B cell (primary cell): ENCODE results near the gene DHRS12. TPM values are rescaled to one million over a fixed set of nuclear protein-coding genes. Genes with fewer than 3 reads are reported as not detected.

Experiments used
- ATAC-seq: fragments of 200-7000 bp; cut with Tn5 transposase; one replicate; pipeline ENCODE4 v1.10.0; 2021; ENCODE audit warnings: low read depth, mild to moderate bottlenecking, moderate number of reproducible peaks, moderate library complexity
- CTCF ChIA-PET: fragments of 350-600 bp; sonication (Branson Sonifier 250); formaldehyde crosslinking; loops from one replicate; lab custom pipeline; 2021; ENCODE audit warnings: antibody characterized with exemption, inconsistent platforms; lab: Charles Lee
- POLR2A ChIA-PET: fragments of 350-600 bp; sonication (Branson Sonifier 250); formaldehyde crosslinking; loops from one replicate; lab custom pipeline; 2021; ENCODE audit warnings: antibody characterized with exemption; lab: Charles Lee
- DNase-seq: peaks from one replicate; pipeline ENCODE4 v3.0.0; 2013
- H2AFZ ChIP-seq: 2 replicates; pipeline ENCODE4 v1.6.1; 2012; ENCODE audit warnings: mild to moderate bottlenecking, low read depth, low read length; ENCODE audit not compliant: insufficient read depth, poor library complexity, severe bottlenecking
- H3K27ac ChIP-seq, 2 donors: 1 replicate in 1 of 2; 2 replicates in 1 of 2; pipeline ENCODE4 v1.5.1; 2012 to 2013; ENCODE audit warnings: low read length in 2 of 2, mild to moderate bottlenecking in 2 of 2, moderate library complexity in 1 of 2
- H3K27me3 ChIP-seq, 4 experiments: fragments of 200-600 bp in 1 of 4; sonication (generic) in 1 of 4; replicated peaks in 1 of 4; 1 replicate in 2 of 4; 2 replicates in 2 of 4; pipeline versions ENCODE4 v1.6.1 to v1.7.0; 2013 to 2016; ENCODE audit warnings: low read length in 3 of 4, mild to moderate bottlenecking in 2 of 4, mixed read lengths in 1 of 4, moderate library complexity in 1 of 4; ENCODE audit not compliant: insufficient read depth in 4 of 4, control insufficient read depth in 3 of 4; ENCODE audit errors: control extremely low read depth in 1 of 4
- H3K36me3 ChIP-seq, 2 experiments: replicated peaks in 1 of 2; 1 replicate in 1 of 2; 2 replicates in 1 of 2; pipeline versions ENCODE4 v1.6.1 to v1.7.1; 2013; ENCODE audit warnings: low read length in 1 of 2; ENCODE audit not compliant: insufficient read depth in 2 of 2, control insufficient read depth in 1 of 2; ENCODE audit errors: control extremely low read depth in 1 of 2, extremely low read depth in 1 of 2
- H3K4me1 ChIP-seq, 2 donors: fragments of 200-600 bp in 1 of 2; sonication (generic) in 1 of 2; 1 replicate in 1 of 2; 2 replicates in 1 of 2; pipeline versions ENCODE4 v1.5.1 to v1.6.1; 2013 to 2017; ENCODE audit warnings: low read length in 2 of 2; ENCODE audit not compliant: control insufficient read depth in 2 of 2, insufficient read depth in 2 of 2
- H3K4me2 ChIP-seq: replicated peaks from 2 replicates; pipeline ENCODE3; 2012; ENCODE audit warnings: mild to moderate bottlenecking, low read depth, low read length; ENCODE audit not compliant: poor library complexity, severe bottlenecking
- H3K4me3 ChIP-seq, 5 experiments: fragments of 200-600 bp in 1 of 5; sonication (generic) in 1 of 5; 1 replicate in 3 of 5; 2 replicates in 2 of 5; pipeline versions ENCODE4 v1.5.1 to v1.7.0; 2011 to 2016; ENCODE audit warnings: low read length in 4 of 5, mild to moderate bottlenecking in 4 of 5, low read depth in 2 of 5, control low read depth in 1 of 5, moderate library complexity in 1 of 5; ENCODE audit not compliant: insufficient read depth in 1 of 5; ENCODE audit errors: control extremely low read depth in 1 of 5, extremely low read depth in 1 of 5
- H3K79me2 ChIP-seq: fragments of 200-600 bp; sonication (generic); one replicate; pipeline ENCODE4 v1.6.0; 2016; ENCODE audit warnings: low read length; ENCODE audit not compliant: control insufficient read depth, insufficient read depth
- H3K9ac ChIP-seq: fragments of 200-600 bp; sonication (generic); 2 replicates; pipeline ENCODE4 v1.6.1; 2017; ENCODE audit warnings: mild to moderate bottlenecking, low read length, moderate library complexity
- H3K9me3 ChIP-seq, 3 donors: one replicate each; pipeline versions ENCODE4 v1.6.1 to v1.7.1; 2013; ENCODE audit warnings: low read length in 2 of 3; ENCODE audit not compliant: control insufficient read depth in 2 of 3, insufficient read depth in 1 of 3; ENCODE audit errors: control extremely low read depth in 1 of 3
- H4K20me1 ChIP-seq: 2 replicates; pipeline ENCODE4 v1.6.0; 2012; ENCODE audit warnings: mild to moderate bottlenecking, low read length; ENCODE audit not compliant: insufficient read depth, control insufficient read depth, poor library complexity, severe bottlenecking
- H3K27ac Mint-ChIP-seq: one replicate; pipeline ENCODE4 v1.8.0; 2021; ENCODE audit warnings: mixed read lengths
- H3K27me3 Mint-ChIP-seq: one replicate; pipeline ENCODE4 v1.8.0; 2021; ENCODE audit warnings: mixed read lengths
- H3K4me1 Mint-ChIP-seq: one replicate; pipeline ENCODE4 v1.8.0; 2021; ENCODE audit warnings: mixed read lengths
- H3K4me3 Mint-ChIP-seq: one replicate; pipeline ENCODE4 v1.8.0; 2021; ENCODE audit warnings: mixed read lengths
- H3K9me3 Mint-ChIP-seq: one replicate; pipeline ENCODE4 v1.8.0; 2022; ENCODE audit warnings: mixed read lengths; ENCODE audit not compliant: insufficient read depth
- CTCF ChIP-seq: fragments of 200-600 bp; IDR thresholded peaks from one replicate; pipeline ENCODE4 v1.8.0; 2022; ENCODE audit warnings: antibody characterized with exemption, mild to moderate bottlenecking
- EZH2 ChIP-seq: IDR thresholded peaks from 2 replicates; pipeline ENCODE4 v1.6.1; 2012; ENCODE audit warnings: borderline replicate concordance, low read depth, mild to moderate bottlenecking, moderate library complexity, low read length; ENCODE audit not compliant: insufficient read depth, poor library complexity, severe bottlenecking
- WGBS: methylation state at CpG from one replicate; pipeline ENCODE4 v1.1.5; 2013; ENCODE audit warnings: missing lambda C conversion rate; ENCODE audit not compliant: insufficient coverage; 5-methylcytosine and 5-hydroxymethylcytosine counted together
- intact Hi-C: fragments of 100-400 bp; cut with micrococcal nuclease; formaldehyde crosslinking; loops from one replicate; pipeline ENCODE4 v1.10.0; 2022
- polyA plus RNA-seq: library from polyadenylated mRNA; depleted of rRNA; stranded (reverse); fragments of >200 nt; gene quantifications from 2 replicates; pipeline ENCODE4 v1.2.3, GENCODE V29; 2012
- total RNA-seq, 2 donors: library from RNA; stranded (reverse); fragments of 120-200 nt in 1 of 2; gene quantifications; 1 replicate in 1 of 2; 2 replicates in 1 of 2; pipeline versions ENCODE4 v1.2.3 to v1.2.4, GENCODE V29; 2013 to 2022

The DHRS12 gene
- total and polyA plus RNA-seq, 2 donors (not counting 1 experiment from before 2014, with no cell fraction given) = 12.0 to 23.2 TPM

DNA sequence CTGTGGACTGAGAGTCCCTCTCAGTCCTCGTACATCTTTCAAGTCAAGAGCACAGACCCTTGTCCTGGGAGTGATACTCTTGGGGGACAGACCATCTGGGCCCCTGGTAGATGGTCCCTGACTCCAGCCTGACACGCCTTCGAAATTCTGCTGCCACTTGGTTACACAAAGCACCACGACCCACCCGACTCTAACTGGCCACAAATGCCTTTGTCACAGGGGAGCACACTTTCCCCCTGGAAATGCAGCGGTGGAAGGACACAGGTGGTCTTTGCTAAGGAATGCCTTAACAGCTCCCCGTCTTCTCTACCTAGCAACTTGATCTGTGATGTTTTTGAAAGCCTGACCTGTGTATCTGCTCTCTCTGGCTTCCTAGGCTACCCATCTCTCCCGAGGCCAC lies 13.8 kb upstream of the DHRS12 start:
- H3K4me3 ChIP-seq = no peak overlapping the region
- H2AFZ ChIP-seq = no peak overlapping the region
- TF ChIP-seq EZH2 = no peak
- no peaks in the 10 kb centered on the region for H3K9me3 ChIP-seq
- Mint-ChIP-seq H3K9me3 (no peaks in the 10 kb centered on the region), H3K27me3 (no peaks in the 10 kb centered on the region), H3K4me3 (no peak overlapping the region), H3K27ac (no peak overlapping the region), H3K4me1 (peaks cover 43% of the 10 kb centered on the region)
- no peak overlapping the region for H3K27ac ChIP-seq
- H3K4me2 ChIP-seq = no peak overlapping the region
- 90% methylated on average over 8 of the region's 8 CpGs for WGBS
- intact Hi-C loops = loop anchor here (5.0 kb wide), 1 partner anchor 635 kb away; the partner anchor contains the start of gene VPS36
- ChIA-PET CTCF (interaction anchor here (1.0 to 2.8 kb wide), 4 partner anchors 14 to 311 kb away, joined by 3 to 21 read pairs (median 3); partner anchors contain the start of gene NEK5), POLR2A (no interaction called here)
- DNase-seq = no peak
- peaks cover 30 to 31% of the 10 kb centered on the region in 2 donors for H3K4me1 ChIP-seq
- H3K36me3 ChIP-seq = no peaks in the 10 kb centered on the region
- H3K27me3 ChIP-seq = no peaks in the 10 kb centered on the region
- no peak for ATAC-seq
- no peak overlapping the region for H3K9ac ChIP-seq
- no peaks in the 10 kb centered on the region for H3K79me2 ChIP-seq
- no peaks in the 10 kb centered on the region for H4K20me1 ChIP-seq

GRCh38 chr13:51816604-51817249 lies 12.8 kb upstream of the DHRS12 start:
- intact Hi-C loops = loop anchor here (5.0 kb wide), 1 partner anchor 636 kb away; the partner anchor contains the start of gene VPS36
- H3K4me3 Mint-ChIP-seq = no peak overlapping the region

More at GRCh38 chr13:51816604-51817249, 12.8 kb upstream of the DHRS12 start:
- no peak for TF ChIP-seq EZH2
- no peak for TF ChIP-seq CTCF
- H3K27me3 ChIP-seq = no peaks in the 10 kb centered on the region
- no peak overlapping the region for H3K4me2 ChIP-seq
- no peak overlapping the region for H3K4me3 ChIP-seq
- Mint-ChIP-seq H3K4me1 (peaks cover 39% of the 10 kb centered on the region), H3K27ac (no peak overlapping the region), H3K9me3 (no peaks in the 10 kb centered on the region), H3K27me3 (no peaks in the 10 kb centered on the region)
- H3K9me3 ChIP-seq = no peaks in the 10 kb centered on the region
- H3K79me2 ChIP-seq = no peaks in the 10 kb centered on the region
- ATAC-seq (no peak), DNase-seq (no peak)
- CTCF ChIA-PET = interaction anchor here (1.3 to 5.8 kb wide), 14 partner anchors 9 to 385 kb away, joined by 4 to 125 read pairs (median 14); partner anchors contain the start of gene ALG11
- H4K20me1 ChIP-seq = no peaks in the 10 kb centered on the region
- 96% methylated on average over 18 of the region's 19 CpGs for WGBS
- no peak overlapping the region for H3K27ac ChIP-seq
- H3K4me1 ChIP-seq = peaks cover 24 to 26% of the 10 kb centered on the region in 2 donors
- H2AFZ ChIP-seq = no peak overlapping the region
- no peaks in the 10 kb centered on the region for H3K36me3 ChIP-seq
- POLR2A ChIA-PET = no interaction called here
- H3K9ac ChIP-seq = no peak overlapping the region
